DND-41 (cell line): ENCODE results near the gene NHERF2.

ENCODE experiments used
- CTCF ChIP-seq: IDR thresholded peaks from 2 replicates; pipeline ENCODE4 v1.5.1; 2012; ENCODE audit warnings: borderline replicate concordance, low read length, moderate library complexity, mild to moderate bottlenecking; ENCODE audit not compliant: poor library complexity, severe bottlenecking; ENCODE audit errors: extremely low read depth
- EZH2 ChIP-seq: IDR thresholded peaks from 3 replicates; pipeline ENCODE4 v1.6.1; 2012; ENCODE audit warnings: borderline replicate concordance, low read depth, mild to moderate bottlenecking, moderate library complexity, low read length, inconsistent platforms; ENCODE audit not compliant: severe bottlenecking

DNA sequence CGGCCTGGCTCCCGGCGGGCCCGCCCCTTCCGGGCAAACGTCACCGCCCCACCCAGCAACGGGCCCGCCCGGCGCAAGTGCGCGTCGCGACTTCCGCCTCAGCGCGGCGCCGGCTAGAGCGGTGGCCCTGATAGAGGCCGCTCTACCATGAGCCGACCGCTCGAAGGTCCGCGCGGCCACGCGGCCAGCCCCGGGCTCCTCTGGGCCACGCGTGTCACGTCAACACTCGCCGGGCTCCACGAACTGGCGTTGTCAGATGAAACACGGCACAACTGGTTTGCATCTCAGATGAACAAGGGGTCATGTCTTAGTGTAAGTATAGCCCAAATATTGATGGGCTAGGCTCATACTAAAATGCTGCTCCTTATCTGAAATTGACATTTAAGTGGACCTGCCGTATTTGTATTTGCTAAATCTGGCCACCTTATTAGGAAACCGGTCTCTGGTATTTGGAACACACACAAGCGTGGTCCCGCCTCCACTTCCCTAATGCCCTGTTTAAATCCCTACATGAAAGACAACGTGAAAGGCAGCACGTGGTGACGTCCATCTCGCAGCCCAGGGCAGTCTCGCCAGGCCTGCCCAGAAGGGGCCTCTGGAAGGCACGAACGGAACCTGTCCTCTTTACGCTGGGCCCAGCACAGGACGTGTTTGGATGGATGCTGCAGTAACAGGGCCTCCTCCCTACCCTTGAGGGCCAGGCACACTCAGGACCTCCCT is 16.8 kb upstream of the NHERF2 start, which contains the start of gene ZNF598:
- no peak for TF ChIP-seq CTCF
- TF ChIP-seq EZH2, result no peak
